ENCODE measurements around the gene MST1.

DNA sequence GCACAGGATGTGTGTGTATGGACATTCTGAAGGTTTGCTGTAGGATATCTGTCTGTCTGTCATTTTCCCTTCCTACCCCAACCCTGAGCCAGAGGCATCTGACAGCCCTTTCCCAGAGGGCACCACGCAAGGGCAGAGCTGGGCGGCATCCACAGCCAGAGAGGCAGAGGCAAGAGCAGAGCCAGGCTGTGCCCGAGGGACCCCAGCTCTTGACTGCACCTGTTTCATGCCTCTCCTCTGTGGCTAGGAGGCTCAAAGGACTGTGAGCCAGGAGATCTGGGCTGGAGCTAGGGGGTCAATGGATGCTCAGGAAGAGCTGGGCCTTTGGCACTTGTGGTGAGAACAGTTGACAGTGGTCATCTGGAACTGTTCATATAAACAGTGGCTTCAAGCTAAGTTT, 19.9 kb downstream of the MST1 start:
- TF ChIP-seq POLR2A (IDR thresholded peaks at IDR 0.05; ENCODE audit: control extremely low read depth in 1 of 2, low read depth in 2 of 2, low read length in 2 of 2): no peak
- no peak for TF ChIP-seq BCL11A (IDR thresholded peaks at IDR 0.05; ENCODE audit: low read depth in 2 of 2, low read length in 2 of 2)
- TF ChIP-seq, protein P1, sequence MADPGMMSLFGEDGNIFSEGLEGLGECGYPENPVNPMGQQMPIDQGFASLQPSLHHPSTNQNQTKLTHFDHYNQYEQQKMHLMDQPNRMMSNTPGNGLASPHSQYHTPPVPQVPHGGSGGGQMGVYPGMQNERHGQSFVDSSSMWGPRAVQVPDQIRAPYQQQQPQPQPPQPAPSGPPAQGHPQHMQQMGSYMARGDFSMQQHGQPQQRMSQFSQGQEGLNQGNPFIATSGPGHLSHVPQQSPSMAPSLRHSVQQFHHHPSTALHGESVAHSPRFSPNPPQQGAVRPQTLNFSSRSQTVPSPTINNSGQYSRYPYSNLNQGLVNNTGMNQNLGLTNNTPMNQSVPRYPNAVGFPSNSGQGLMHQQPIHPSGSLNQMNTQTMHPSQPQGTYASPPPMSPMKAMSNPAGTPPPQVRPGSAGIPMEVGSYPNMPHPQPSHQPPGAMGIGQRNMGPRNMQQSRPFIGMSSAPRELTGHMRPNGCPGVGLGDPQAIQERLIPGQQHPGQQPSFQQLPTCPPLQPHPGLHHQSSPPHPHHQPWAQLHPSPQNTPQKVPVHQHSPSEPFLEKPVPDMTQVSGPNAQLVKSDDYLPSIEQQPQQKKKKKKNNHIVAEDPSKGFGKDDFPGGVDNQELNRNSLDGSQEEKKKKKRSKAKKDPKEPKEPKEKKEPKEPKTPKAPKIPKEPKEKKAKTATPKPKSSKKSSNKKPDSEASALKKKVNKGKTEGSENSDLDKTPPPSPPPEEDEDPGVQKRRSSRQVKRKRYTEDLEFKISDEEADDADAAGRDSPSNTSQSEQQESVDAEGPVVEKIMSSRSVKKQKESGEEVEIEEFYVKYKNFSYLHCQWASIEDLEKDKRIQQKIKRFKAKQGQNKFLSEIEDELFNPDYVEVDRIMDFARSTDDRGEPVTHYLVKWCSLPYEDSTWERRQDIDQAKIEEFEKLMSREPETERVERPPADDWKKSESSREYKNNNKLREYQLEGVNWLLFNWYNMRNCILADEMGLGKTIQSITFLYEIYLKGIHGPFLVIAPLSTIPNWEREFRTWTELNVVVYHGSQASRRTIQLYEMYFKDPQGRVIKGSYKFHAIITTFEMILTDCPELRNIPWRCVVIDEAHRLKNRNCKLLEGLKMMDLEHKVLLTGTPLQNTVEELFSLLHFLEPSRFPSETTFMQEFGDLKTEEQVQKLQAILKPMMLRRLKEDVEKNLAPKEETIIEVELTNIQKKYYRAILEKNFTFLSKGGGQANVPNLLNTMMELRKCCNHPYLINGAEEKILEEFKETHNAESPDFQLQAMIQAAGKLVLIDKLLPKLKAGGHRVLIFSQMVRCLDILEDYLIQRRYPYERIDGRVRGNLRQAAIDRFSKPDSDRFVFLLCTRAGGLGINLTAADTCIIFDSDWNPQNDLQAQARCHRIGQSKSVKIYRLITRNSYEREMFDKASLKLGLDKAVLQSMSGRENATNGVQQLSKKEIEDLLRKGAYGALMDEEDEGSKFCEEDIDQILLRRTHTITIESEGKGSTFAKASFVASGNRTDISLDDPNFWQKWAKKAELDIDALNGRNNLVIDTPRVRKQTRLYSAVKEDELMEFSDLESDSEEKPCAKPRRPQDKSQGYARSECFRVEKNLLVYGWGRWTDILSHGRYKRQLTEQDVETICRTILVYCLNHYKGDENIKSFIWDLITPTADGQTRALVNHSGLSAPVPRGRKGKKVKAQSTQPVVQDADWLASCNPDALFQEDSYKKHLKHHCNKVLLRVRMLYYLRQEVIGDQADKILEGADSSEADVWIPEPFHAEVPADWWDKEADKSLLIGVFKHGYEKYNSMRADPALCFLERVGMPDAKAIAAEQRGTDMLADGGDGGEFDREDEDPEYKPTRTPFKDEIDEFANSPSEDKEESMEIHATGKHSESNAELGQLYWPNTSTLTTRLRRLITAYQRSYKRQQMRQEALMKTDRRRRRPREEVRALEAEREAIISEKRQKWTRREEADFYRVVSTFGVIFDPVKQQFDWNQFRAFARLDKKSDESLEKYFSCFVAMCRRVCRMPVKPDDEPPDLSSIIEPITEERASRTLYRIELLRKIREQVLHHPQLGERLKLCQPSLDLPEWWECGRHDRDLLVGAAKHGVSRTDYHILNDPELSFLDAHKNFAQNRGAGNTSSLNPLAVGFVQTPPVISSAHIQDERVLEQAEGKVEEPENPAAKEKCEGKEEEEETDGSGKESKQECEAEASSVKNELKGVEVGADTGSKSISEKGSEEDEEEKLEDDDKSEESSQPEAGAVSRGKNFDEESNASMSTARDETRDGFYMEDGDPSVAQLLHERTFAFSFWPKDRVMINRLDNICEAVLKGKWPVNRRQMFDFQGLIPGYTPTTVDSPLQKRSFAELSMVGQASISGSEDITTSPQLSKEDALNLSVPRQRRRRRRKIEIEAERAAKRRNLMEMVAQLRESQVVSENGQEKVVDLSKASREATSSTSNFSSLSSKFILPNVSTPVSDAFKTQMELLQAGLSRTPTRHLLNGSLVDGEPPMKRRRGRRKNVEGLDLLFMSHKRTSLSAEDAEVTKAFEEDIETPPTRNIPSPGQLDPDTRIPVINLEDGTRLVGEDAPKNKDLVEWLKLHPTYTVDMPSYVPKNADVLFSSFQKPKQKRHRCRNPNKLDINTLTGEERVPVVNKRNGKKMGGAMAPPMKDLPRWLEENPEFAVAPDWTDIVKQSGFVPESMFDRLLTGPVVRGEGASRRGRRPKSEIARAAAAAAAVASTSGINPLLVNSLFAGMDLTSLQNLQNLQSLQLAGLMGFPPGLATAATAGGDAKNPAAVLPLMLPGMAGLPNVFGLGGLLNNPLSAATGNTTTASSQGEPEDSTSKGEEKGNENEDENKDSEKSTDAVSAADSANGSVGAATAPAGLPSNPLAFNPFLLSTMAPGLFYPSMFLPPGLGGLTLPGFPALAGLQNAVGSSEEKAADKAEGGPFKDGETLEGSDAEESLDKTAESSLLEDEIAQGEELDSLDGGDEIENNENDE (IDR thresholded peaks at IDR 0.05; ENCODE audit: insufficient replicate concordance, low read length): no peak
- TF ChIP-seq, protein P2, sequence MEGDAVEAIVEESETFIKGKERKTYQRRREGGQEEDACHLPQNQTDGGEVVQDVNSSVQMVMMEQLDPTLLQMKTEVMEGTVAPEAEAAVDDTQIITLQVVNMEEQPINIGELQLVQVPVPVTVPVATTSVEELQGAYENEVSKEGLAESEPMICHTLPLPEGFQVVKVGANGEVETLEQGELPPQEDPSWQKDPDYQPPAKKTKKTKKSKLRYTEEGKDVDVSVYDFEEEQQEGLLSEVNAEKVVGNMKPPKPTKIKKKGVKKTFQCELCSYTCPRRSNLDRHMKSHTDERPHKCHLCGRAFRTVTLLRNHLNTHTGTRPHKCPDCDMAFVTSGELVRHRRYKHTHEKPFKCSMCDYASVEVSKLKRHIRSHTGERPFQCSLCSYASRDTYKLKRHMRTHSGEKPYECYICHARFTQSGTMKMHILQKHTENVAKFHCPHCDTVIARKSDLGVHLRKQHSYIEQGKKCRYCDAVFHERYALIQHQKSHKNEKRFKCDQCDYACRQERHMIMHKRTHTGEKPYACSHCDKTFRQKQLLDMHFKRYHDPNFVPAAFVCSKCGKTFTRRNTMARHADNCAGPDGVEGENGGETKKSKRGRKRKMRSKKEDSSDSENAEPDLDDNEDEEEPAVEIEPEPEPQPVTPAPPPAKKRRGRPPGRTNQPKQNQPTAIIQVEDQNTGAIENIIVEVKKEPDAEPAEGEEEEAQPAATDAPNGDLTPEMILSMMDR (IDR thresholded peaks at IDR 0.05; ENCODE audit: control extremely low read depth in 1 of 3, insufficient read depth in 1 of 3, low read depth in 1 of 3, low read length in 3 of 3): no peak
- TF ChIP-seq SIN3A (conservative IDR thresholded peaks at IDR 0.05 in 1 of 2, IDR thresholded peaks at IDR 0.05 in 1 of 2; ENCODE audit: low read depth in 1 of 2, low read length in 2 of 2): no peak
- no peak for TF ChIP-seq JUND (IDR thresholded peaks at IDR 0.05; ENCODE audit: low read length)
